Body of pancreas (tissue), 4 donors: Measurements from ENCODE around the gene RIPOR2. TPM values are rescaled to one million over a fixed set of nuclear protein-coding genes. Genes with fewer than 3 reads are reported as not detected.

Experiments used
- ATAC-seq: fragments of 150-250 bp; one replicate; pipeline ENCODE4 v1.9.1; 2016
- DNase-seq, 4 donors: peaks; one replicate each; pipeline ENCODE4 v3.0.0-alpha.2; 2019
- H3K27ac ChIP-seq, 4 donors: fragments of 200-600 bp; sonication (generic); 1 replicate in 3 of 4; 2 replicates in 1 of 4; pipeline versions ENCODE4 v1.5.1 to v1.6.1; 2016 to 2019; ENCODE audit warnings: mild to moderate bottlenecking in 1 of 4, mixed read lengths in 1 of 4, moderate library complexity in 1 of 4
- H3K27me3 ChIP-seq, 2 donors: fragments of 200-600 bp; sonication (generic); one replicate each; pipeline ENCODE4 v1.6.0; 2016; ENCODE audit warnings: mild to moderate bottlenecking in 1 of 2
- H3K36me3 ChIP-seq, 2 donors: fragments of 200-600 bp; sonication (generic); replicated peaks in 1 of 2; 2 replicates each; pipeline ENCODE4 v1.5.1; 2016; ENCODE audit warnings: low read depth in 2 of 2; ENCODE audit not compliant: insufficient read depth in 1 of 2
- H3K4me1 ChIP-seq: fragments of 200-600 bp; sonication (generic); one replicate; pipeline ENCODE4 v1.6.0; 2016
- H3K4me3 ChIP-seq, 2 donors: fragments of 200-600 bp; sonication (generic); 1 replicate in 1 of 2; 2 replicates in 1 of 2; pipeline ENCODE4 v1.5.1; 2016 to 2019
- H3K9me3 ChIP-seq, 3 donors: fragments of 200-600 bp; sonication (generic); 1 replicate in 2 of 3; 2 replicates in 1 of 3; pipeline ENCODE4 v1.5.1; 2016
- POLR2A ChIP-seq, 3 donors: fragments of 450-650 bp; IDR thresholded peaks; one replicate each; pipeline ENCODE4 v1.6.1; 2016; ENCODE audit warnings: antibody characterized with exemption in 3 of 3, mild to moderate bottlenecking in 2 of 3
- WGBS, 2 donors: methylation state at CpG; one replicate each; pipeline ENCODE4 v1.1.5; 2017; 5-methylcytosine and 5-hydroxymethylcytosine counted together
- intact Hi-C: fragments of 100-400 bp; cut with DNase I; formaldehyde crosslinking; loops from one replicate; pipeline ENCODE4 v1.15.1; 2023
- total RNA-seq, 2 donors: library from RNA; depleted of rRNA; stranded (reverse); fragments of >200 nt; gene quantifications; one replicate each; pipeline ENCODE4 v1.1.0, GENCODE V29; 2016
- TF ChIP-seq, protein P1 (sequence below), 7 experiments: fragments of 450-650 bp in 4 of 7; fragments of 200-600 bp in 3 of 7; sonication (generic) in 3 of 7; IDR thresholded peaks; one replicate each; pipeline ENCODE4 v1.5.1; 2016 to 2019; ENCODE audit warnings: antibody characterized with exemption in 7 of 7

The RIPOR2 gene
- total RNA-seq, 2 donors from 2014 or later = 1.3 to 1.6 TPM

DNA sequence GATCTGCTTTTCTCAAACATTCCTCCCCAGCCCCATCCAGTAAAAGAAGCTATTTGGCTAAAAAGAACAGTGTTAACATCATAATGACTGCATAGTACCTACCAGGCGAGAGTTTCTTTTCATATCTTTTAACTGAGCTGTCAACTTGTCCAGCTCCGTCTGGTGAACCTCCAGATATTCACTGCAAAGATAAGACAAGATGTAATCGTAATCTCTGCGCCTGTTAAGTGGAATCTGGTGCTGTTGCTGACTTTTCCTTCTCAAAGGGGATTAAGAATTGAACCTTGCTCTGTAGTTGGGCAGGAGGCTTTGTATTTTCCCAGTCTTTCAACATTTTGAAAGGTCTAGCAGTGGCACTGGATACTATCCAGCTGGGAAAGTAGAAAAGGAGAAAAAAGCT lies 63.0 kb downstream of the RIPOR2 start:
- Histone ChIP-seq H3K9me3 (peaks cover 0 to 3% (median 0%) of the 10 kb centered on the region in 3 donors), H3K4me1 (no peaks in the 10 kb centered on the region), H3K27ac (no peak overlapping the region), H3K27me3 (no peaks in the 10 kb centered on the region), H3K36me3 (no peaks in the 10 kb centered on the region), H3K4me3 (no peak overlapping the region)
- no peak for DNase-seq
- intact Hi-C loops = no loop called here
- 51 to 55% methylated on average over 4 of the region's 4 CpGs for WGBS, 2 donors
- ATAC-seq = no peak
- no peak for TF ChIP-seq POLR2A (IDR thresholded peaks at IDR 0.05)
- TF ChIP-seq, protein P1, sequence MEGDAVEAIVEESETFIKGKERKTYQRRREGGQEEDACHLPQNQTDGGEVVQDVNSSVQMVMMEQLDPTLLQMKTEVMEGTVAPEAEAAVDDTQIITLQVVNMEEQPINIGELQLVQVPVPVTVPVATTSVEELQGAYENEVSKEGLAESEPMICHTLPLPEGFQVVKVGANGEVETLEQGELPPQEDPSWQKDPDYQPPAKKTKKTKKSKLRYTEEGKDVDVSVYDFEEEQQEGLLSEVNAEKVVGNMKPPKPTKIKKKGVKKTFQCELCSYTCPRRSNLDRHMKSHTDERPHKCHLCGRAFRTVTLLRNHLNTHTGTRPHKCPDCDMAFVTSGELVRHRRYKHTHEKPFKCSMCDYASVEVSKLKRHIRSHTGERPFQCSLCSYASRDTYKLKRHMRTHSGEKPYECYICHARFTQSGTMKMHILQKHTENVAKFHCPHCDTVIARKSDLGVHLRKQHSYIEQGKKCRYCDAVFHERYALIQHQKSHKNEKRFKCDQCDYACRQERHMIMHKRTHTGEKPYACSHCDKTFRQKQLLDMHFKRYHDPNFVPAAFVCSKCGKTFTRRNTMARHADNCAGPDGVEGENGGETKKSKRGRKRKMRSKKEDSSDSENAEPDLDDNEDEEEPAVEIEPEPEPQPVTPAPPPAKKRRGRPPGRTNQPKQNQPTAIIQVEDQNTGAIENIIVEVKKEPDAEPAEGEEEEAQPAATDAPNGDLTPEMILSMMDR (IDR thresholded peaks at IDR 0.05) = no peak

DNA sequence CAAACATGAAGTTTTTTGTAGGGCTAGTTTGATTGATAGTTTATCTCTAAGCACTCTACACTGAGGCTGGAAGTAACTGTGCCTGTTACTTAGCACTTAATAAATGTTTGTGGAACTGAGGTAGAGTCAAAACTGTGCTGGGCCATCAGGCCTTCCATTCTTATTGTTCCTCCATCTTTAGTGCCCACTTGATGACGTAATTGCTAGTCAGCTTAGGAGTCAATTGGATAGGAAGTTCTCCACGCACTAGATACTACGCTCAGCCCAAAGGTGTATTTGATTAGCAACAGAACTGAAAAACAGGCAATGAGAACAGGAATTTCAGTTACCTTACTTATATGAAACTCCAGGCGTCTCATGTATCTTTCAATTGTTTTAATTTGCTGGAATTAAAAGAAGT lies 67.0 kb downstream of the RIPOR2 start:
- Histone ChIP-seq H3K27me3 (no peaks in the 10 kb centered on the region), H3K27ac (no peak overlapping the region), H3K9me3 (no peaks in the 10 kb centered on the region), H3K4me3 (no peak overlapping the region), H3K36me3 (no peaks in the 10 kb centered on the region), H3K4me1 (no peaks in the 10 kb centered on the region)
- ATAC-seq (no peak), DNase-seq (no peak)
- intact Hi-C loops = no loop called here
- no peak for TF ChIP-seq POLR2A (IDR thresholded peaks at IDR 0.05)
- TF ChIP-seq, protein P1 (IDR thresholded peaks at IDR 0.05) = no peak
- 93 to 95% methylated on average over 4 of the region's 4 CpGs for WGBS, 2 donors

DNA sequence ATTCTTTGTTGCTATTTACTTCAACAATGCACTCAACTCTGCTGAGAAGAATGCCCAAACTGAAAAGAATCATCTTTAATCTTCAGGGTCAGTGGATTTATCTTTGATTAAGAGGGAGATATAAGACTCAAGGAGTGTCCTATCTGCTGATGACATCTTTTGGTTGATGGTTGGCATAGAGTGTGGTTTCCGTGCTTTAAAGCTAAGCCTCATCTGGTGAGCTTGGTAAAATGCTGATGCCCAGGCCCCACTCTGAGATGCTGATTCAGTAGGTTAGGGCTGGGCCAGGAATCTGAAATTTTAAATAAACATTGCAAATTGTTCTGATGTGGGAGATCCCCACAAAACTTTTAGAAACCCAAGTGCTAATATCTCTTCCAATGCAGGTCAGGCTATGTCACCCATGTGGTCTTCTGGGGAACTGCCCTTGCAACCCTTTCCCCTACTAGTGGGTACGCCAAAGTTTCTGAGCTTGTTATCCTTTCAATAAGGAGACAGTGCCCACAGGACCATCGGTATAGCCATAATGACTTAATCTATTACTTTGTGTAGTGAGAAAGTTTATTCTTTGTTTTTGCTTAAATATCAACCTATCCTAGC lies 68.6 kb downstream of the RIPOR2 start:
- ATAC-seq = no peak
- 92 to 94% methylated on average over 3 of the region's 3 CpGs for WGBS, 2 donors
- H3K27me3 ChIP-seq = no peaks in the 10 kb centered on the region
- no peaks in the 10 kb centered on the region for H3K4me1 ChIP-seq
- no peak for DNase-seq
- H3K36me3 ChIP-seq = no peaks in the 10 kb centered on the region
- H3K4me3 ChIP-seq = no peak overlapping the region
- intact Hi-C loops = no loop called here
- no peaks in the 10 kb centered on the region for H3K9me3 ChIP-seq
- no peak overlapping the region for H3K27ac ChIP-seq
- TF ChIP-seq, protein P1 (IDR thresholded peaks at IDR 0.05) = no peak
- no peak for TF ChIP-seq POLR2A (IDR thresholded peaks at IDR 0.05)

DNA sequence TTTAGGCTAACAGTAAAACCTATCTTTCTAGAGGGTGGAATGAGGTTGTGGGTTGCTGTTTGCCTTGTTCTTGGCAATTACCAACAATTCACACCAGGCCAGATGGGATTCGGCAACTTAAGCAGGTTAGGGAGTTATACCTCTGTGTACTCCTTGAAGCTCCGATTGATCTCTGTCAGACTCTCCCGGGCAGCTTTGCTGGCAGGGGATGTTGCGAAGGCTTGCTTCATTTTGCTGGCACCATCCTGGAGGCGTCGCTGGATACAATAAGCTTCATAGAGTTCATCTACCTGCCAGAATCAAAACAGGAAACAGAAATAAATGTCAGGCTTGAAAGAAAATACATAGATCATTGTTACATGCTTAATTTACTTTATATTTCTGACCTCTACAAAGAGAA lies 70.6 kb downstream of the RIPOR2 start:
- Histone ChIP-seq H3K4me1 (no peaks in the 10 kb centered on the region), H3K27ac (no peak overlapping the region), H3K36me3 (no peaks in the 10 kb centered on the region), H3K9me3 (no peaks in the 10 kb centered on the region), H3K4me3 (no peak overlapping the region), H3K27me3 (no peaks in the 10 kb centered on the region)
- no peak for TF ChIP-seq POLR2A (IDR thresholded peaks at IDR 0.05)
- TF ChIP-seq, protein P1 (IDR thresholded peaks at IDR 0.05) = no peak
- no peak for DNase-seq
- intact Hi-C loops = no loop called here
- 50 to 68% methylated on average over 6 of the region's 6 CpGs for WGBS, 2 donors
- no peak for ATAC-seq

DNA sequence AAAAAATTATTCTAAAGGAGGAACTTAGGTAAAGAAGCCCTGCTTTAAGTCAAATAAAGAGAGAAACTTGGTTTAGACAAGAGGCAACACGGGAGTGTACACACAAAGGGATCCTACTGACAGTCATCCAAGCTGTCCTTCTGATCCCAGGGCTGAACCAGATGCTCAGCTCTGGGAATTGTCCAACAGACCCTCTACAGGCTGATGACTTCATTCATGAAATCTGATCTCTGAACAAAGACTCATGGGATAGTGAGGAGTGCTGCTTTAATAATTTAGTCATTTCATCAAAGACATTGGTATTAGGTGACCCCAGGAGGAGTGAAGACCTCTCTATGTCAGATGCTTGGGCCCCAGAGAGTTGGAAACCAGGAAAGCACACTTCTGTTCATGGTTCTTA lies 71.4 kb downstream of the RIPOR2 start:
- Histone ChIP-seq H3K27ac (no peak overlapping the region), H3K9me3 (no peaks in the 10 kb centered on the region), H3K4me1 (no peaks in the 10 kb centered on the region), H3K36me3 (no peaks in the 10 kb centered on the region), H3K4me3 (no peak overlapping the region), H3K27me3 (no peaks in the 10 kb centered on the region)
- DNase-seq (no peak), ATAC-seq (no peak)
- no peak for TF ChIP-seq POLR2A (IDR thresholded peaks at IDR 0.05)
- TF ChIP-seq, protein P1 (IDR thresholded peaks at IDR 0.05) = no peak
- WGBS, 2 donors = 58 to 76% methylated on average over 1 of the region's 1 CpG
- intact Hi-C loops = no loop called here
